CD14-positive monocyte (primary cell): ENCODE results near the gene DPP6. TPM values are rescaled to one million over a fixed set of nuclear protein-coding genes. Genes with fewer than 3 reads are reported as not detected.

Experiments used
- DNase-seq, 3 donors: peaks; one replicate each; pipeline ENCODE4 v3.0.0-alpha.2; 2011 to 2022
- H2AFZ ChIP-seq: 2 replicates; pipeline ENCODE4 v1.6.0; 2012; ENCODE audit warnings: mild to moderate bottlenecking, low read depth, low read length, inconsistent platforms; ENCODE audit not compliant: insufficient read depth, poor library complexity, severe bottlenecking
- H3K27ac ChIP-seq, 2 donors: 1 replicate in 1 of 2; 2 replicates in 1 of 2; pipeline ENCODE4 v1.5.1; 2012 to 2013; ENCODE audit warnings: low read length in 2 of 2, control low read depth in 1 of 2, inconsistent platforms in 1 of 2, low read depth in 1 of 2, mild to moderate bottlenecking in 1 of 2
- H3K27me3 ChIP-seq, 2 donors: one replicate each; pipeline versions ENCODE4 v1.6.0 to v1.6.1; 2011 to 2013; ENCODE audit warnings: low read length in 2 of 2; ENCODE audit not compliant: control insufficient read depth in 2 of 2, insufficient read depth in 2 of 2
- H3K36me3 ChIP-seq, 2 donors: replicated peaks in 1 of 2; 1 replicate in 1 of 2; 2 replicates in 1 of 2; pipeline versions ENCODE4 v1.5.1 to v1.6.1; 2012 to 2013; ENCODE audit warnings: low read length in 2 of 2, control low read depth in 1 of 2, inconsistent platforms in 1 of 2, mild to moderate bottlenecking in 1 of 2; ENCODE audit not compliant: insufficient read depth in 2 of 2, control insufficient read depth in 1 of 2
- H3K4me1 ChIP-seq, 2 donors: 1 replicate in 1 of 2; 2 replicates in 1 of 2; pipeline versions ENCODE4 v1.5.1 to v1.6.1; 2012 to 2013; ENCODE audit warnings: low read length in 2 of 2, control low read depth in 1 of 2, inconsistent platforms in 1 of 2, mild to moderate bottlenecking in 1 of 2, moderate library complexity in 1 of 2; ENCODE audit not compliant: insufficient read depth in 2 of 2, control insufficient read depth in 1 of 2
- H3K4me2 ChIP-seq: replicated peaks from 2 replicates; pipeline ENCODE3; 2012; ENCODE audit warnings: low read length, moderate library complexity, mild to moderate bottlenecking; ENCODE audit not compliant: poor library complexity, severe bottlenecking; ENCODE audit errors: extremely low read depth
- H3K4me3 ChIP-seq, 3 experiments: fragments of 200-600 bp in 1 of 3; sonication (generic) in 1 of 3; replicated peaks in 1 of 3; 1 replicate in 2 of 3; 2 replicates in 1 of 3; pipeline ENCODE4 v1.5.1; 2011 to 2013; ENCODE audit warnings: low read length in 3 of 3, mild to moderate bottlenecking in 3 of 3, control low read depth in 2 of 3, low read depth in 2 of 3, inconsistent platforms in 1 of 3, moderate library complexity in 1 of 3
- H3K79me2 ChIP-seq: 2 replicates; pipeline ENCODE4 v1.6.0; 2012; ENCODE audit warnings: mild to moderate bottlenecking, control low read depth, inconsistent platforms, low read length, moderate library complexity; ENCODE audit not compliant: insufficient read depth
- H3K9ac ChIP-seq: 2 replicates; pipeline ENCODE4 v1.6.0; 2017; ENCODE audit warnings: low read length, mild to moderate bottlenecking; ENCODE audit not compliant: insufficient read depth, poor library complexity, severe bottlenecking
- H3K9me3 ChIP-seq, 2 donors: replicated peaks in 1 of 2; 1 replicate in 1 of 2; 2 replicates in 1 of 2; pipeline versions ENCODE4 v1.5.1 to v1.6.1; 2012 to 2013; ENCODE audit warnings: low read length in 2 of 2, control low read depth in 1 of 2; ENCODE audit not compliant: control insufficient read depth in 1 of 2, insufficient read depth in 1 of 2
- H4K20me1 ChIP-seq: 2 replicates; pipeline ENCODE4 v1.6.0; 2012; ENCODE audit warnings: mild to moderate bottlenecking, low read length, control low read depth, moderate library complexity; ENCODE audit not compliant: insufficient read depth
- H3K27ac Mint-ChIP-seq, 7 donors: one replicate each; pipeline ENCODE4 v1.8.0; 2020; ENCODE audit warnings: mild to moderate bottlenecking in 7 of 7, mixed read lengths in 7 of 7, moderate library complexity in 6 of 7, inconsistent platforms in 2 of 7
- H3K27me3 Mint-ChIP-seq, 3 donors: one replicate each; pipeline ENCODE4 v1.8.0; 2021 to 2022; ENCODE audit warnings: low read depth in 3 of 3, mild to moderate bottlenecking in 3 of 3, mixed read lengths in 3 of 3, moderate library complexity in 3 of 3, inconsistent platforms in 1 of 3
- H3K36me3 Mint-ChIP-seq, 2 donors: one replicate each; pipeline ENCODE4 v1.8.0; 2020; ENCODE audit warnings: mixed read lengths in 2 of 2, inconsistent platforms in 1 of 2, mild to moderate bottlenecking in 1 of 2
- H3K4me1 Mint-ChIP-seq: one replicate; pipeline ENCODE4 v1.8.0; 2020; ENCODE audit warnings: mild to moderate bottlenecking, mixed read lengths
- H3K4me3 Mint-ChIP-seq, 2 donors: one replicate each; pipeline ENCODE4 v1.8.0; 2020; ENCODE audit warnings: mild to moderate bottlenecking in 2 of 2, mixed read lengths in 2 of 2, moderate library complexity in 1 of 2
- H3K9me3 Mint-ChIP-seq, 7 donors: one replicate each; pipeline ENCODE4 v1.8.0; 2020 to 2022; ENCODE audit warnings: mixed read lengths in 7 of 7, mild to moderate bottlenecking in 6 of 7, moderate library complexity in 6 of 7, inconsistent platforms in 2 of 7
- CTCF ChIP-seq: fragments of 200-600 bp; IDR thresholded peaks from one replicate; pipeline ENCODE4 v1.8.0; 2022; ENCODE audit warnings: antibody characterized with exemption, mild to moderate bottlenecking
- WGBS: methylation state at CpG from one replicate; pipeline ENCODE4 v1.1.5; 2013; ENCODE audit warnings: missing lambda C conversion rate; ENCODE audit not compliant: insufficient coverage; 5-methylcytosine and 5-hydroxymethylcytosine counted together
- intact Hi-C, 2 donors: fragments of 100-400 bp; cut with micrococcal nuclease; formaldehyde crosslinking; loops; one replicate each; pipeline versions ENCODE4 v1.15.0 to v1.15.1; 2023
- polyA plus RNA-seq, 3 donors: library from polyadenylated mRNA; depleted of rRNA in 1 of 3; unstranded in 2 of 3; stranded (reverse) in 1 of 3; fragments of 300-500 nt in 2 of 3; fragments of >200 nt in 1 of 3; fragmentation: Illumina TruSeq in 2 of 3; gene quantifications; 1 replicate in 2 of 3; 2 replicates in 1 of 3; pipeline ENCODE4 v1.2.3, GENCODE V29; 2012 to 2021

Gene DPP6
- polyA plus RNA-seq, 3 donors = not detected

GRCh38 chr7:154598864-154599263 lies 546.7 kb downstream of the DPP6 start:
- H4K20me1 ChIP-seq = no peaks in the 10 kb centered on the region
- no peaks in the 10 kb centered on the region for H3K4me1 ChIP-seq
- H3K4me3 ChIP-seq = no peak overlapping the region
- Mint-ChIP-seq H3K4me1 (no peaks in the 10 kb centered on the region), H3K36me3 (no peaks in the 10 kb centered on the region), H3K27ac (no peak overlapping the region), H3K9me3 (peaks cover 5 to 20% (median 10%) of the 10 kb centered on the region in 7 donors), H3K4me3 (no peak overlapping the region), H3K27me3 (peaks cover 0 to 3% (median 0%) of the 10 kb centered on the region in 3 donors)
- no CpG with 5 or more reads among the region's 3 CpGs for WGBS
- intact Hi-C loops = loop anchor here in 1 of 2 donors (1.0 kb wide), 1 partner anchor 9 kb away; no protein-coding TSS in a partner anchor
- no peak overlapping the region for H3K4me2 ChIP-seq
- no peak overlapping the region for H2AFZ ChIP-seq
- no peak overlapping the region for H3K27ac ChIP-seq
- H3K27me3 ChIP-seq = no peaks in the 10 kb centered on the region
- TF ChIP-seq CTCF = no peak
- no peaks in the 10 kb centered on the region for H3K79me2 ChIP-seq
- no peak for DNase-seq
- H3K9me3 ChIP-seq = peaks cover 7 to 16% of the 10 kb centered on the region in 2 donors
- no peaks in the 10 kb centered on the region for H3K36me3 ChIP-seq
- no peak overlapping the region for H3K9ac ChIP-seq

GRCh38 chr7:154610903-154611302 lies 558.7 kb downstream of the DPP6 start:
- Mint-ChIP-seq H3K36me3 (no peaks in the 10 kb centered on the region), H3K4me1 (no peaks in the 10 kb centered on the region), H3K27me3 (peaks cover 0 to 1% (median 0%) of the 10 kb centered on the region in 3 donors), H3K9me3 (peaks cover 1 to 14% (median 5%) of the 10 kb centered on the region in 7 donors), H3K4me3 (no peak overlapping the region), H3K27ac (no peak overlapping the region)
- Histone ChIP-seq H3K79me2 (no peaks in the 10 kb centered on the region), H2AFZ (no peak overlapping the region), H3K36me3 (no peaks in the 10 kb centered on the region), H3K9me3 (peaks cover 10 to 11% of the 10 kb centered on the region in 2 donors), H3K4me1 (no peaks in the 10 kb centered on the region), H3K27ac (no peak overlapping the region), H4K20me1 (no peaks in the 10 kb centered on the region), H3K4me3 (no peak overlapping the region), H3K4me2 (no peak overlapping the region), H3K27me3 (no peaks in the 10 kb centered on the region), H3K9ac (no peak overlapping the region)
- no peak for DNase-seq
- intact Hi-C loops = no loop called here
- no peak for TF ChIP-seq CTCF
- WGBS = no CpG with 5 or more reads among the region's 3 CpGs
